HEK293T (cell line): ENCODE measurements around the gene CNTLN.
"Not testable (repeated sequence)": the region's sequence is repeated elsewhere in the genome, so short reads cannot be mapped to it uniquely, and the experiment has no call there.

Experiments used
- CTCF ChIA-PET: fragments of 350-600 bp; formaldehyde crosslinking; extraction: SDS; loops from one replicate; lab custom pipeline; 2021; ENCODE audit warnings: antibody characterized with exemption, inconsistent platforms; lab: Yijun Ruan, JAX
- POLR2A ChIA-PET: fragments of 350-600 bp; formaldehyde crosslinking; extraction: SDS; loops from one replicate; lab custom pipeline; 2020; ENCODE audit warnings: antibody characterized with exemption, inconsistent platforms; lab: Yijun Ruan, JAX
- DNase-seq: peaks from one replicate; pipeline ENCODE4 v3.0.0; 2012; ENCODE audit warnings: mixed read lengths; ENCODE audit errors: extremely low spot score
- ARNT ChIP-seq: fragments of 450-650 bp; IDR thresholded peaks from 2 replicates; pipeline ENCODE4 v1.6.1; 2017; ENCODE audit warnings: mild to moderate bottlenecking
- BHLHE40 ChIP-seq: fragments of 450-650 bp; IDR thresholded peaks from 2 replicates; pipeline ENCODE4 v1.6.1; 2016; ENCODE audit warnings: mild to moderate bottlenecking, moderate library complexity, borderline replicate concordance
- CTBP1 ChIP-seq: fragments of 450-650 bp; IDR thresholded peaks from 2 replicates; pipeline ENCODE4 v1.6.1; 2016; ENCODE audit warnings: borderline replicate concordance
- ELF4 ChIP-seq: fragments of 450-650 bp; IDR thresholded peaks from 2 replicates; pipeline ENCODE4 v1.6.1; 2017; ENCODE audit warnings: antibody characterized with exemption
- FOXA1 ChIP-seq: fragments of 450-650 bp; IDR thresholded peaks from 2 replicates; pipeline ENCODE4 v1.6.1; 2016; ENCODE audit warnings: mild to moderate bottlenecking
- FOXK2 ChIP-seq: fragments of 450-650 bp; IDR thresholded peaks from 2 replicates; pipeline ENCODE4 v1.6.1; 2016; ENCODE audit warnings: mild to moderate bottlenecking
- FOXM1 ChIP-seq: fragments of 450-650 bp; IDR thresholded peaks from 2 replicates; pipeline ENCODE4 v1.6.1; 2017; ENCODE audit warnings: mild to moderate bottlenecking, borderline replicate concordance
- HDGF ChIP-seq: fragments of 450-650 bp; IDR thresholded peaks from 2 replicates; pipeline ENCODE4 v1.6.1; 2017; ENCODE audit warnings: antibody characterized with exemption, borderline replicate concordance
- L3MBTL2 ChIP-seq: fragments of 450-650 bp; conservative IDR thresholded peaks from 2 replicates; pipeline ENCODE4 v1.6.1; 2016; ENCODE audit warnings: mild to moderate bottlenecking
- LEF1 ChIP-seq: fragments of 450-650 bp; IDR thresholded peaks from 2 replicates; pipeline ENCODE4 v1.6.1; 2017; ENCODE audit warnings: mild to moderate bottlenecking, borderline replicate concordance
- NFRKB ChIP-seq: fragments of 450-650 bp; IDR thresholded peaks from 2 replicates; pipeline ENCODE4 v1.6.1; 2016; ENCODE audit warnings: mild to moderate bottlenecking, moderate library complexity
- PKNOX1 ChIP-seq: fragments of 450-650 bp; IDR thresholded peaks from 2 replicates; pipeline ENCODE4 v1.6.1; 2016
- SP1 ChIP-seq: fragments of 450-650 bp; IDR thresholded peaks from 2 replicates; pipeline ENCODE4 v1.6.1; 2017
- SUZ12 ChIP-seq: fragments of 450-650 bp; IDR thresholded peaks from 2 replicates; pipeline ENCODE4 v1.6.1; 2016; ENCODE audit warnings: mild to moderate bottlenecking
- TARDBP ChIP-seq: fragments of 450-650 bp; IDR thresholded peaks from 2 replicates; pipeline ENCODE4 v1.6.1; 2016
- ZNF384 ChIP-seq: fragments of 450-650 bp; IDR thresholded peaks from 2 replicates; pipeline ENCODE4 v1.6.1; 2016

CNTLN gene

GRCh38 chr9:17328331-17328730 is 193.5 kb downstream of the CNTLN start:
- DNase-seq, result no peak
- TF ChIP-seq LEF1 (no peak), ARNT (no peak), FOXA1 (no peak), TARDBP (no peak), ZNF384 (no peak), FOXK2 (no peak), PKNOX1 (no peak), NFRKB (no peak), SUZ12 (no peak), BHLHE40 (no peak), CTBP1 (no peak), FOXM1 (no peak), HDGF (no peak), L3MBTL2 (no peak), SP1 (no peak)
- CTCF ChIA-PET, result no interaction called here
- POLR2A ChIA-PET, result no interaction called here

- CTCF ChIA-PET, result no interaction called here
- TF ChIP-seq ZNF384 (no peak), FOXA1 (no peak), SUZ12 (no peak), LEF1 (no peak), NFRKB (no peak), L3MBTL2 (no peak), FOXK2 (no peak), BHLHE40 (no peak), HDGF (no peak), PKNOX1 (no peak), ELF4 (no peak), SP1 (no peak)
- DNase-seq, result no peak
- POLR2A ChIA-PET, result no interaction called here
Observed at GRCh38 chr9:17330097-17330496, 195.3 kb downstream of the CNTLN start.

- CTCF ChIA-PET, result no interaction called here
- POLR2A ChIA-PET, result no interaction called here
- DNase-seq, result no peak
- no peak for TF ChIP-seq NFRKB
- no peak for TF ChIP-seq LEF1
- no peak for TF ChIP-seq HDGF
- TF ChIP-seq L3MBTL2, result no peak
- TF ChIP-seq BHLHE40, result no peak
- TF ChIP-seq SP1, result no peak
- TF ChIP-seq FOXM1, result no peak
- TF ChIP-seq CTBP1, result no peak
- TF ChIP-seq SUZ12, result no peak
- TF ChIP-seq PKNOX1, result no peak
- no peak for TF ChIP-seq TARDBP
- no peak for TF ChIP-seq ELF4
- TF ChIP-seq ARNT, result no peak
Observed at GRCh38 chr9:17332115-17332514, 197.3 kb downstream of the CNTLN start.

- POLR2A ChIA-PET, result no interaction called here
- no peak for DNase-seq
- CTCF ChIA-PET, result no interaction called here
- TF ChIP-seq FOXK2 (no peak), SP1 (no peak), LEF1 (no peak), BHLHE40 (no peak), ELF4 (no peak), NFRKB (no peak), HDGF (no peak), L3MBTL2 (no peak), SUZ12 (no peak), FOXM1 (no peak), CTBP1 (no peak), FOXA1 (no peak), ZNF384 (no peak)
Observed at GRCh38 chr9:17339156-17339555, 204.3 kb downstream of the CNTLN start.

GRCh38 chr9:17342696-17343095 is 207.9 kb downstream of the CNTLN start:
- DNase-seq, result no peak
- CTCF ChIA-PET, result no interaction called here
- no peak for TF ChIP-seq SUZ12
- TF ChIP-seq FOXK2, result no peak
- no peak for TF ChIP-seq CTBP1
- TF ChIP-seq FOXM1, result no peak
- TF ChIP-seq LEF1, result no peak
- no peak for TF ChIP-seq HDGF
- TF ChIP-seq TARDBP, result no peak
- no peak for TF ChIP-seq FOXA1
- TF ChIP-seq L3MBTL2, result no peak
- no peak for TF ChIP-seq BHLHE40
- POLR2A ChIA-PET, result no interaction called here

- CTCF ChIA-PET, result no interaction called here
- TF ChIP-seq L3MBTL2 (no peak), LEF1 (no peak)
- DNase-seq, result no peak
- POLR2A ChIA-PET, result no interaction called here
Observed at GRCh38 chr9:17349831-17350230, 215.0 kb downstream of the CNTLN start.

GRCh38 chr9:17354006-17354405 is 219.2 kb downstream of the CNTLN start:
- CTCF ChIA-PET, DNase-seq, POLR2A ChIA-PET: not testable (repeated sequence)
